Smooth muscle cell (in vitro differentiated cells): ENCODE data around the gene TRPV5. TPM values are rescaled to one million over a fixed set of nuclear protein-coding genes. Genes with fewer than 3 reads are reported as not detected.

Source experiments
- DNase-seq: peaks from one replicate; lab custom pipeline; 2025; ENCODE audit not compliant: unreplicated experiment; lab: John Stamatoyannopoulos, UW
- H2AFZ ChIP-seq: fragments of 200-600 bp; sonication (generic); 2 replicates; pipeline ENCODE4 v1.6.0; 2016; ENCODE audit warnings: antibody characterized with exemption, low read depth, mild to moderate bottlenecking
- H3F3A ChIP-seq: fragments of 200-600 bp; sonication (generic); 2 replicates; pipeline ENCODE4 v1.6.0; 2017; ENCODE audit warnings: antibody characterized with exemption, low read depth
- H3K27ac ChIP-seq: fragments of 200-600 bp; sonication (generic); 2 replicates; pipeline ENCODE4 v1.5.1; 2016; ENCODE audit warnings: low read depth, mild to moderate bottlenecking
- H3K27me3 ChIP-seq: fragments of 200-600 bp; sonication (generic); 2 replicates; pipeline ENCODE4 v1.6.1; 2016; ENCODE audit warnings: low read depth, mild to moderate bottlenecking
- H3K36me3 ChIP-seq: fragments of 200-600 bp; sonication (generic); 2 replicates; pipeline ENCODE4 v1.5.1; 2016; ENCODE audit warnings: low read depth
- H3K4me1 ChIP-seq: fragments of 200-600 bp; sonication (generic); 2 replicates; pipeline ENCODE4 v1.5.1; 2016; ENCODE audit warnings: low read depth
- H3K4me2 ChIP-seq: fragments of 200-600 bp; sonication (generic); 2 replicates; pipeline ENCODE4 v1.6.0; 2016; ENCODE audit warnings: mild to moderate bottlenecking
- H3K4me3 ChIP-seq: fragments of 200-600 bp; sonication (generic); 2 replicates; pipeline ENCODE4 v1.5.1; 2016; ENCODE audit warnings: mild to moderate bottlenecking
- H3K79me2 ChIP-seq: fragments of 200-600 bp; sonication (generic); 2 replicates; pipeline ENCODE4 v1.6.0; 2016; ENCODE audit warnings: low read depth, mild to moderate bottlenecking
- H3K9ac ChIP-seq: fragments of 200-600 bp; sonication (generic); 2 replicates; pipeline ENCODE4 v1.6.0; 2016; ENCODE audit warnings: low read depth
- H3K9me3 ChIP-seq: fragments of 200-600 bp; sonication (generic); replicated peaks from 2 replicates; pipeline ENCODE4 v1.5.1; 2016; ENCODE audit warnings: low read depth
- H4K20me1 ChIP-seq: fragments of 200-600 bp; sonication (generic); 2 replicates; pipeline ENCODE4 v1.6.0; 2016; ENCODE audit warnings: low read depth
- CTCF ChIP-seq: fragments of 200-600 bp; sonication (generic); IDR thresholded peaks from 2 replicates; pipeline ENCODE4 v1.5.1; 2017; ENCODE audit warnings: borderline replicate concordance, mild to moderate bottlenecking, antibody characterized with exemption; ENCODE audit not compliant: insufficient read depth, poor library complexity, severe bottlenecking
- WGBS: methylation state at CpG from one replicate; pipeline ENCODE4 v1.1.7; 2016; ENCODE audit warnings: low lambda C conversion rate; 5-methylcytosine and 5-hydroxymethylcytosine counted together
- polyA plus RNA-seq: library from polyadenylated mRNA; unstranded; fragments of >200 nt; fragmentation: Nextera tagmentation; extraction: Ambion mirVana; gene quantifications from 2 replicates; pipeline ENCODE4 v1.2.1, GENCODE V29; 2016
- total RNA-seq: library from RNA; depleted of rRNA; stranded (reverse); fragments of >200 nt; gene quantifications from 2 replicates; pipeline ENCODE4 v1.2.3, GENCODE V29; 2014

Gene TRPV5
- total and polyA plus RNA-seq, 2 experiments from 2014 or later, result not detected

- no peak overlapping the region for H3K27ac ChIP-seq
- 96% methylated on average over 15 of the region's 15 CpGs for WGBS
- DNase-seq, result no peak
Measured at GRCh38 chr7:142872106-142872675, 61.4 kb downstream of the TRPV5 start.

GRCh38 chr7:142871260-142872105 is 62.1 kb downstream of the TRPV5 start:
- H3K36me3 ChIP-seq, result no peaks in the 10 kb centered on the region
- no peaks in the 10 kb centered on the region for H4K20me1 ChIP-seq
- H3F3A ChIP-seq, result no peaks in the 10 kb centered on the region
- no peaks in the 10 kb centered on the region for H3K4me1 ChIP-seq
- no peak overlapping the region for H3K4me3 ChIP-seq
- H2AFZ ChIP-seq, result no peak overlapping the region
- H3K4me2 ChIP-seq, result no peak overlapping the region
- no peaks in the 10 kb centered on the region for H3K79me2 ChIP-seq
- H3K27me3 ChIP-seq, result no peaks in the 10 kb centered on the region
- no peak for TF ChIP-seq CTCF
- 91% methylated on average over 23 of the region's 23 CpGs for WGBS
- H3K9ac ChIP-seq, result no peak overlapping the region
- DNase-seq, result no peak
- H3K27ac ChIP-seq, result no peak overlapping the region
- no peaks in the 10 kb centered on the region for H3K9me3 ChIP-seq

More at GRCh38 chr7:142872106-142872675, 61.4 kb downstream of the TRPV5 start:
- H2AFZ ChIP-seq, result no peak overlapping the region
- H3K4me3 ChIP-seq, result no peak overlapping the region
- no peaks in the 10 kb centered on the region for H3K9me3 ChIP-seq
- no peaks in the 10 kb centered on the region for H3K79me2 ChIP-seq
- TF ChIP-seq CTCF, result no peak
- H3K4me1 ChIP-seq, result no peaks in the 10 kb centered on the region
- H3K4me2 ChIP-seq, result no peak overlapping the region
- no peak overlapping the region for H3K9ac ChIP-seq
- no peaks in the 10 kb centered on the region for H3K36me3 ChIP-seq
- H4K20me1 ChIP-seq, result no peaks in the 10 kb centered on the region
- H3F3A ChIP-seq, result no peaks in the 10 kb centered on the region
- no peaks in the 10 kb centered on the region for H3K27me3 ChIP-seq

- Histone ChIP-seq H3K27ac (no peak overlapping the region), H2AFZ (no peak overlapping the region), H3K27me3 (no peaks in the 10 kb centered on the region), H3K36me3 (no peaks in the 10 kb centered on the region), H4K20me1 (no peaks in the 10 kb centered on the region), H3K79me2 (no peaks in the 10 kb centered on the region), H3K9ac (no peak overlapping the region), H3K4me2 (no peak overlapping the region), H3K4me1 (no peaks in the 10 kb centered on the region), H3K4me3 (no peak overlapping the region), H3F3A (no peaks in the 10 kb centered on the region), H3K9me3 (no peaks in the 10 kb centered on the region)
- no peak for TF ChIP-seq CTCF
- WGBS, result 92% methylated on average over 14 of the region's 14 CpGs
- DNase-seq, result no peak
Measured at GRCh38 chr7:142870566-142871259, 62.8 kb downstream of the TRPV5 start.
